Duodenal mucosa (tissue), 2 donors: ENCODE measurements around the gene MUS81.
"Not testable (repeated sequence)": the region's sequence is repeated elsewhere in the genome, so short reads cannot be mapped to it uniquely, and the experiment has no call there.

Source experiments
- H3K27ac ChIP-seq: one replicate; pipeline ENCODE4 v1.7.0; 2013; ENCODE audit warnings: low read depth, low read length
- H3K27me3 ChIP-seq, 2 donors: one replicate each; pipeline ENCODE4 v1.7.0; 2013; ENCODE audit warnings: low read length in 2 of 2, control low read depth in 1 of 2; ENCODE audit not compliant: insufficient read depth in 2 of 2, control insufficient read depth in 1 of 2
- H3K36me3 ChIP-seq, 2 donors: one replicate each; pipeline ENCODE4 v1.7.0; 2013; ENCODE audit warnings: low read length in 2 of 2, control low read depth in 1 of 2; ENCODE audit not compliant: insufficient read depth in 2 of 2, control insufficient read depth in 1 of 2
- H3K4me1 ChIP-seq, 2 donors: one replicate each; pipeline ENCODE4 v1.7.0; 2013; ENCODE audit warnings: low read length in 2 of 2, control low read depth in 1 of 2; ENCODE audit not compliant: insufficient read depth in 2 of 2, control insufficient read depth in 1 of 2
- H3K4me3 ChIP-seq, 2 donors: one replicate each; pipeline ENCODE4 v1.7.0; 2013; ENCODE audit warnings: low read length in 2 of 2, low read depth in 1 of 2
- H3K9ac ChIP-seq, 2 donors: one replicate each; pipeline ENCODE4 v1.7.0; 2013; ENCODE audit warnings: low read length in 2 of 2, low read depth in 1 of 2
- H3K9me3 ChIP-seq, 2 donors: one replicate each; pipeline ENCODE4 v1.7.0; 2013; ENCODE audit warnings: low read length in 2 of 2, control low read depth in 1 of 2; ENCODE audit not compliant: control insufficient read depth in 1 of 2

MUS81 gene

GRCh38 chr11:65847746-65848145 lies 12.5 kb upstream of the MUS81 start:
- Histone ChIP-seq H3K27me3 (no peaks in the 10 kb centered on the region), H3K9ac (no peak overlapping the region), H3K36me3 (peaks cover 17 to 21% of the 10 kb centered on the region in 2 donors), H3K4me1 (peaks cover 26 to 30% of the 10 kb centered on the region in 2 donors), H3K4me3 (no peak overlapping the region), H3K9me3 (peaks cover 3 to 4% of the 10 kb centered on the region in 2 donors), H3K27ac (no peak overlapping the region)

- not testable (repeated sequence) for H3K27ac ChIP-seq, H3K4me3 ChIP-seq
Observed at GRCh38 chr11:65848693-65849092, 11.5 kb upstream of the MUS81 start.

GRCh38 chr11:65849366-65849765 lies 10.9 kb upstream of the MUS81 start:
- Histone ChIP-seq H3K36me3 (peaks cover 26 to 36% of the 10 kb centered on the region in 2 donors), H3K9me3 (peaks cover 3 to 4% of the 10 kb centered on the region in 2 donors), H3K27me3 (no peaks in the 10 kb centered on the region), H3K9ac (no peak overlapping the region), H3K4me1 (peaks cover 30 to 34% of the 10 kb centered on the region in 2 donors), H3K4me3 (no peak overlapping the region), H3K27ac (no peak overlapping the region)

More at GRCh38 chr11:65848693-65849092, 11.5 kb upstream of the MUS81 start:
- H3K36me3 ChIP-seq, result peaks cover 25 to 30% of the 10 kb centered on the region in 2 donors
- H3K9ac ChIP-seq, H3K27me3 ChIP-seq, H3K9me3 ChIP-seq: not testable (repeated sequence)
- peaks cover 32 to 36% of the 10 kb centered on the region in 2 donors for H3K4me1 ChIP-seq

GRCh38 chr11:65849771-65850216 lies 10.4 kb upstream of the MUS81 start:
- no peaks in the 10 kb centered on the region for H3K27me3 ChIP-seq
- no peak overlapping the region for H3K27ac ChIP-seq
- no peak overlapping the region for H3K9ac ChIP-seq
- H3K4me3 ChIP-seq, result no peak overlapping the region
- peaks cover 3 to 4% of the 10 kb centered on the region in 2 donors for H3K9me3 ChIP-seq
- H3K36me3 ChIP-seq, result peaks cover 29 to 41% of the 10 kb centered on the region in 2 donors
- H3K4me1 ChIP-seq, result peaks cover 34 to 39% of the 10 kb centered on the region in 2 donors

- Histone ChIP-seq H3K27me3 (no peaks in the 10 kb centered on the region), H3K27ac (no peak overlapping the region), H3K4me3 (no peak overlapping the region), H3K36me3 (peaks cover 32 to 47% of the 10 kb centered on the region in 2 donors), H3K9ac (no peak overlapping the region), H3K9me3 (peaks cover 3 to 4% of the 10 kb centered on the region in 2 donors), H3K4me1 (peaks cover 41 to 45% of the 10 kb centered on the region in 2 donors)
Observed at GRCh38 chr11:65850217-65851082, 9.8 kb upstream of the MUS81 start.

GRCh38 chr11:65851083-65851579 lies 9.1 kb upstream of the MUS81 start:
- H3K27me3 ChIP-seq, result no peaks in the 10 kb centered on the region

GRCh38 chr11:65851811-65852507 lies 8.3 kb upstream of the MUS81 start:
- H3K27ac ChIP-seq, result no peak overlapping the region
- peaks cover 54 to 58% of the 10 kb centered on the region in 2 donors for H3K4me1 ChIP-seq
- H3K9me3 ChIP-seq, result peaks cover 3 to 4% of the 10 kb centered on the region in 2 donors
- peak overlapping the region in 1 of 2 donors; percentile 32 for H3K4me3 ChIP-seq
- H3K9ac ChIP-seq, result peak overlapping the region; percentile 2 to 26
- H3K36me3 ChIP-seq, result peaks cover 44 to 58% of the 10 kb centered on the region in 2 donors
- no peaks in the 10 kb centered on the region for H3K27me3 ChIP-seq

More at GRCh38 chr11:65851083-65851579, 9.1 kb upstream of the MUS81 start:
- Histone ChIP-seq H3K4me3 (no peak overlapping the region), H3K4me1 (peaks cover 48 to 52% of the 10 kb centered on the region in 2 donors), H3K27ac (no peak overlapping the region), H3K36me3 (peaks cover 38 to 54% of the 10 kb centered on the region in 2 donors), H3K9me3 (peaks cover 3 to 4% of the 10 kb centered on the region in 2 donors), H3K9ac (no peak overlapping the region)

- H3K27me3 ChIP-seq, result no peaks in the 10 kb centered on the region
- peaks cover 54 to 58% of the 10 kb centered on the region in 2 donors for H3K4me1 ChIP-seq
- H3K9ac ChIP-seq, result peak overlapping the region; percentile 55 to 58
- H3K4me3 ChIP-seq, result peak overlapping the region; percentile 50 to 53
- peaks cover 44 to 58% of the 10 kb centered on the region in 2 donors for H3K36me3 ChIP-seq
- H3K9me3 ChIP-seq, result peaks cover 3 to 4% of the 10 kb centered on the region in 2 donors
- peak overlapping the region; percentile 58 for H3K27ac ChIP-seq
Observed at GRCh38 chr11:65852508-65853245, 7.6 kb upstream of the MUS81 start.

GRCh38 chr11:65853246-65853979 lies 6.8 kb upstream of the MUS81 start:
- Histone ChIP-seq H3K9ac (peak overlapping the region; percentile 55 to 58), H3K4me1 (peaks cover 54 to 58% of the 10 kb centered on the region in 2 donors), H3K27me3 (no peaks in the 10 kb centered on the region), H3K36me3 (peaks cover 44 to 58% of the 10 kb centered on the region in 2 donors), H3K27ac (peak overlapping the region; percentile 58), H3K9me3 (peaks cover 3 to 4% of the 10 kb centered on the region in 2 donors), H3K4me3 (peak overlapping the region; percentile 50 to 53)
